GM12878 (cell line): ENCODE results near the gene GUCA2A.

Experiments
- BHLHE40 ChIP-seq, 2 experiments: fragments of 450-650 bp in 1 of 2; IDR thresholded peaks; 2 replicates each; pipeline ENCODE4 v1.6.1; 2011 to 2017; ENCODE audit warnings: low read depth in 2 of 2, borderline replicate concordance in 1 of 2, improper control_type of control experiment in 1 of 2, low read length in 1 of 2, mild to moderate bottlenecking in 1 of 2
- CEBPB ChIP-seq, 2 experiments: fragments of 150-350 bp in 1 of 2; IDR thresholded peaks; 2 replicates each; pipeline ENCODE4 v1.6.1; 2012 to 2014; ENCODE audit warnings: low read depth in 2 of 2, low read length in 2 of 2, borderline replicate concordance in 1 of 2, inconsistent platforms in 1 of 2
- LARP7 ChIP-seq: fragments of 450-650 bp; IDR thresholded peaks from 2 replicates; pipeline ENCODE4 v1.6.1; 2017; ENCODE audit warnings: mild to moderate bottlenecking
- NBN ChIP-seq: fragments of 450-650 bp; IDR thresholded peaks from 2 replicates; pipeline ENCODE4 v1.6.1; 2016
- NR2C1 ChIP-seq: fragments of 450-650 bp; IDR thresholded peaks from 2 replicates; pipeline ENCODE4 v1.6.1; 2017; ENCODE audit warnings: antibody characterized with exemption, mild to moderate bottlenecking, moderate library complexity
- PAX5 ChIP-seq: IDR thresholded peaks from 2 replicates; pipeline ENCODE4 v1.6.1; 2011; ENCODE audit warnings: low read depth, low read length, borderline replicate concordance
- POLR2A ChIP-seq: IDR thresholded peaks from 2 replicates; pipeline ENCODE4 v1.6.1; 2011; ENCODE audit warnings: low read depth, mild to moderate bottlenecking, low read length
- POLR2AphosphoS5 ChIP-seq: IDR thresholded peaks from 2 replicates; pipeline ENCODE4 v1.6.1; 2011; ENCODE audit warnings: mild to moderate bottlenecking, low read length, inconsistent platforms
- RELA ChIP-seq: fragments of 450-650 bp; IDR thresholded peaks from 2 replicates; pipeline ENCODE4 v1.8.0; 2014; ENCODE audit warnings: borderline replicate concordance; ENCODE audit not compliant: partially characterized antibody
- SPI1 ChIP-seq: IDR thresholded peaks from 2 replicates; pipeline ENCODE4 v1.6.1; 2011; ENCODE audit warnings: low read depth, mild to moderate bottlenecking, low read length, moderate library complexity, borderline replicate concordance; ENCODE audit not compliant: insufficient read depth
- ZNF274 ChIP-seq: IDR thresholded peaks from one replicate; pipeline ENCODE4 v1.8.0; 2011; ENCODE audit not compliant: insufficient read length, insufficient read depth
- TF ChIP-seq, protein P1 (sequence below), 3 experiments: IDR thresholded peaks in 2 of 3; conservative IDR thresholded peaks in 1 of 3; 2 replicates each; pipeline ENCODE4 v1.5.1; 2011; ENCODE audit warnings: low read depth in 3 of 3, low read length in 3 of 3, mild to moderate bottlenecking in 3 of 3, control low read depth in 2 of 3, moderate library complexity in 2 of 3, inconsistent platforms in 1 of 3, mixed read lengths in 1 of 3; ENCODE audit not compliant: control insufficient read depth in 2 of 3, insufficient read depth in 1 of 3; ENCODE audit errors: extremely low read depth in 1 of 3
- TF ChIP-seq, protein P2 (sequence below): IDR thresholded peaks from 2 replicates; pipeline ENCODE4 v1.6.1; 2012; ENCODE audit warnings: mild to moderate bottlenecking, low read depth, low read length

- TF ChIP-seq, protein P1, sequence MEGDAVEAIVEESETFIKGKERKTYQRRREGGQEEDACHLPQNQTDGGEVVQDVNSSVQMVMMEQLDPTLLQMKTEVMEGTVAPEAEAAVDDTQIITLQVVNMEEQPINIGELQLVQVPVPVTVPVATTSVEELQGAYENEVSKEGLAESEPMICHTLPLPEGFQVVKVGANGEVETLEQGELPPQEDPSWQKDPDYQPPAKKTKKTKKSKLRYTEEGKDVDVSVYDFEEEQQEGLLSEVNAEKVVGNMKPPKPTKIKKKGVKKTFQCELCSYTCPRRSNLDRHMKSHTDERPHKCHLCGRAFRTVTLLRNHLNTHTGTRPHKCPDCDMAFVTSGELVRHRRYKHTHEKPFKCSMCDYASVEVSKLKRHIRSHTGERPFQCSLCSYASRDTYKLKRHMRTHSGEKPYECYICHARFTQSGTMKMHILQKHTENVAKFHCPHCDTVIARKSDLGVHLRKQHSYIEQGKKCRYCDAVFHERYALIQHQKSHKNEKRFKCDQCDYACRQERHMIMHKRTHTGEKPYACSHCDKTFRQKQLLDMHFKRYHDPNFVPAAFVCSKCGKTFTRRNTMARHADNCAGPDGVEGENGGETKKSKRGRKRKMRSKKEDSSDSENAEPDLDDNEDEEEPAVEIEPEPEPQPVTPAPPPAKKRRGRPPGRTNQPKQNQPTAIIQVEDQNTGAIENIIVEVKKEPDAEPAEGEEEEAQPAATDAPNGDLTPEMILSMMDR (IDR thresholded peaks at IDR 0.05 in 2 of 3, conservative IDR thresholded peaks at IDR 0.05 in 1 of 3; ENCODE audit: control insufficient read depth in 2 of 3, extremely low read depth in 1 of 3, insufficient read depth in 1 of 3, low read depth in 3 of 3, low read length in 3 of 3) = no peak
- TF ChIP-seq, protein P2, sequence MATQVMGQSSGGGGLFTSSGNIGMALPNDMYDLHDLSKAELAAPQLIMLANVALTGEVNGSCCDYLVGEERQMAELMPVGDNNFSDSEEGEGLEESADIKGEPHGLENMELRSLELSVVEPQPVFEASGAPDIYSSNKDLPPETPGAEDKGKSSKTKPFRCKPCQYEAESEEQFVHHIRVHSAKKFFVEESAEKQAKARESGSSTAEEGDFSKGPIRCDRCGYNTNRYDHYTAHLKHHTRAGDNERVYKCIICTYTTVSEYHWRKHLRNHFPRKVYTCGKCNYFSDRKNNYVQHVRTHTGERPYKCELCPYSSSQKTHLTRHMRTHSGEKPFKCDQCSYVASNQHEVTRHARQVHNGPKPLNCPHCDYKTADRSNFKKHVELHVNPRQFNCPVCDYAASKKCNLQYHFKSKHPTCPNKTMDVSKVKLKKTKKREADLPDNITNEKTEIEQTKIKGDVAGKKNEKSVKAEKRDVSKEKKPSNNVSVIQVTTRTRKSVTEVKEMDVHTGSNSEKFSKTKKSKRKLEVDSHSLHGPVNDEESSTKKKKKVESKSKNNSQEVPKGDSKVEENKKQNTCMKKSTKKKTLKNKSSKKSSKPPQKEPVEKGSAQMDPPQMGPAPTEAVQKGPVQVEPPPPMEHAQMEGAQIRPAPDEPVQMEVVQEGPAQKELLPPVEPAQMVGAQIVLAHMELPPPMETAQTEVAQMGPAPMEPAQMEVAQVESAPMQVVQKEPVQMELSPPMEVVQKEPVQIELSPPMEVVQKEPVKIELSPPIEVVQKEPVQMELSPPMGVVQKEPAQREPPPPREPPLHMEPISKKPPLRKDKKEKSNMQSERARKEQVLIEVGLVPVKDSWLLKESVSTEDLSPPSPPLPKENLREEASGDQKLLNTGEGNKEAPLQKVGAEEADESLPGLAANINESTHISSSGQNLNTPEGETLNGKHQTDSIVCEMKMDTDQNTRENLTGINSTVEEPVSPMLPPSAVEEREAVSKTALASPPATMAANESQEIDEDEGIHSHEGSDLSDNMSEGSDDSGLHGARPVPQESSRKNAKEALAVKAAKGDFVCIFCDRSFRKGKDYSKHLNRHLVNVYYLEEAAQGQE = no peak
- TF ChIP-seq POLR2A (no peak), LARP7 (no peak), SPI1 (no peak), NBN (no peak), NR2C1 (no peak), RELA (no peak), ZNF274 (no peak), BHLHE40 (IDR thresholded peaks at IDR 0.05; ENCODE audit: borderline replicate concordance in 1 of 2, low read depth in 2 of 2, low read length in 1 of 2) (no peak), POLR2AphosphoS5 (no peak), CEBPB (IDR thresholded peaks at IDR 0.05; ENCODE audit: borderline replicate concordance in 1 of 2, low read depth in 2 of 2, low read length in 2 of 2) (no peak), PAX5 (no peak)
Measured at GRCh38 chr1:42163114-42163513, 1.4 kb downstream of the GUCA2A start.
